OCI-LY3 (cell line): ENCODE results near the gene C12orf57.

Experiments used
- EZH2phosphoT487 ChIP-seq: fragments of 200-600 bp; shearing (Covaris generic); IDR thresholded peaks from 2 replicates; pipeline ENCODE4 v1.6.1; 2018; ENCODE audit warnings: antibody characterized with exemption, mixed run types, low read depth
- TF ChIP-seq, protein P1 (sequence below): fragments of 200-600, 300-600 bp; sonication (generic); IDR thresholded peaks from 2 replicates; pipeline ENCODE4 v1.5.1; 2014; ENCODE audit warnings: antibody characterized with exemption, low read length, low read depth

DNA sequence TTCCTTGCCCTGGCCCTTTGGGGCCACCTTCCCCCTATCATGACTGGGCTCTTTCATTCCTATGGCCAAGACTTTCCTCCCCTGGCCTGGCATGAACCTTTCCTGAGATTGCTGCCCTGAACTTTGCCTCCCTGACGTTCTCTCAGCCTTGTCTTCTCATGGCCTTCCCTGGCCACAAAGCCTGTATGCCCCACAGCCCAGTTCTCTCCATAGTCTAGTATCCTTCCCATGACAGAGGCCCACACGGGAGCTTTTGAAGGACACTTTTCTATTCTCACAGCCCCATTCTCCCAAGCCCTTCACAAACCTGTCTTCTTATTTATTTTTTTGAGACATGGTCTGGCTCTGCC, 4.7 kb upstream of the C12orf57 start:
- TF ChIP-seq EZH2phosphoT487 = no peak
- TF ChIP-seq, protein P1, sequence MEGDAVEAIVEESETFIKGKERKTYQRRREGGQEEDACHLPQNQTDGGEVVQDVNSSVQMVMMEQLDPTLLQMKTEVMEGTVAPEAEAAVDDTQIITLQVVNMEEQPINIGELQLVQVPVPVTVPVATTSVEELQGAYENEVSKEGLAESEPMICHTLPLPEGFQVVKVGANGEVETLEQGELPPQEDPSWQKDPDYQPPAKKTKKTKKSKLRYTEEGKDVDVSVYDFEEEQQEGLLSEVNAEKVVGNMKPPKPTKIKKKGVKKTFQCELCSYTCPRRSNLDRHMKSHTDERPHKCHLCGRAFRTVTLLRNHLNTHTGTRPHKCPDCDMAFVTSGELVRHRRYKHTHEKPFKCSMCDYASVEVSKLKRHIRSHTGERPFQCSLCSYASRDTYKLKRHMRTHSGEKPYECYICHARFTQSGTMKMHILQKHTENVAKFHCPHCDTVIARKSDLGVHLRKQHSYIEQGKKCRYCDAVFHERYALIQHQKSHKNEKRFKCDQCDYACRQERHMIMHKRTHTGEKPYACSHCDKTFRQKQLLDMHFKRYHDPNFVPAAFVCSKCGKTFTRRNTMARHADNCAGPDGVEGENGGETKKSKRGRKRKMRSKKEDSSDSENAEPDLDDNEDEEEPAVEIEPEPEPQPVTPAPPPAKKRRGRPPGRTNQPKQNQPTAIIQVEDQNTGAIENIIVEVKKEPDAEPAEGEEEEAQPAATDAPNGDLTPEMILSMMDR = no peak
